Colonic mucosa (tissue), 4 donors: ENCODE measurements around the gene NT5C2. TPM values are rescaled to one million over a fixed set of nuclear protein-coding genes. Genes with fewer than 3 reads are reported as not detected.

Experiments used
- DNase-seq: peaks from one replicate; pipeline ENCODE4 v3.0.0-alpha.2; 2020
- H3K27ac ChIP-seq: fragments of 200-600 bp; one replicate; pipeline ENCODE4 v1.8.0; 2021
- H3K27me3 ChIP-seq: fragments of 200-600 bp; one replicate; pipeline ENCODE4 v1.8.0; 2021
- H3K36me3 ChIP-seq: fragments of 200-600 bp; one replicate; pipeline ENCODE4 v1.8.0; 2021
- H3K4me1 ChIP-seq: fragments of 200-600 bp; one replicate; pipeline ENCODE4 v1.8.0; 2021; ENCODE audit warnings: mild to moderate bottlenecking
- H3K4me3 ChIP-seq: fragments of 200-600 bp; one replicate; pipeline ENCODE4 v1.8.0; 2021
- H3K9ac ChIP-seq, 2 donors: one replicate each; pipeline ENCODE4 v1.7.0; 2013; ENCODE audit warnings: control low read depth in 2 of 2, low read depth in 2 of 2, low read length in 2 of 2
- H3K9me3 ChIP-seq: fragments of 200-600 bp; one replicate; pipeline ENCODE4 v1.8.0; 2021
- CTCF ChIP-seq: fragments of 200-600 bp; IDR thresholded peaks from one replicate; pipeline ENCODE4 v1.8.0; 2022; ENCODE audit warnings: antibody characterized with exemption, mild to moderate bottlenecking
- intact Hi-C: fragments of 100-400 bp; cut with DNase I; formaldehyde crosslinking; loops from one replicate; pipeline ENCODE4 v1.14.1; 2022
- total RNA-seq, 2 donors: library from RNA; stranded (reverse); fragmentation: NEBNext Ultra II Directional in 1 of 2; extraction: Animal tissue kit (Norgen Biotek cat#: 25700) in 1 of 2; gene quantifications; one replicate each; pipeline ENCODE4 v1.2.1, GENCODE V29; 2021
- donor health status: healthy.
- donor health status: DM: no; HTN: no; CAD: no.
- donor health status: DM: no; HTN: no; CAD: no.

The NT5C2 gene
- total RNA-seq, 2 donors from 2014 or later: 59.6 to 89.5 TPM

- H3K36me3 ChIP-seq: peaks cover 19% of the 10 kb centered on the region
- TF ChIP-seq CTCF: no peak
- intact Hi-C loops: no loop called here
- no peaks in the 10 kb centered on the region for H3K4me1 ChIP-seq
- H3K9ac ChIP-seq: no peak overlapping the region
- no peaks in the 10 kb centered on the region for H3K27me3 ChIP-seq
- H3K27ac ChIP-seq: no peak overlapping the region
- no peak for DNase-seq
- H3K9me3 ChIP-seq: no peaks in the 10 kb centered on the region
- no peak overlapping the region for H3K4me3 ChIP-seq
Observed at GRCh38 chr10:103089493-103089892, 103.6 kb downstream of the NT5C2 start.

DNA sequence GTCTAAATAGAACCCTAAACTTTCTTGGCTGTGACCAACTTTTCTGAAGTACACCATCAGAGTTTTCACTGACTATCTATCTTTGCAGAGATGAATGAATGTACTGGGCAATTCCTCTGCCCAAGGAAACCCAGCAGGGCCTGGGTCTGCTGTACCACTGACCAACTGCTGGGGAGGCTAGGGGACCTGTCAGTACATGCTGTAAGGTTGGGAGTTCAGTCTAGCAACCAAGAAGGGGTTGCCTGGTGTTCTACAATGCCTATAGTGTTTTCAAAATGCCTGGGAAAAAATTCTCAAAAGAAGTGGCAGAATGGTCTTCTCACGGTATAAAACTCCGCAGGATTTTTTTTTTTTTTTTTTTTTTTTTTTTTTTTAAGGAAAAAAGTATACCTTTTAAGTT, 106.3 kb downstream of the NT5C2 start:
- intact Hi-C loops: no loop called here
- H3K4me3 ChIP-seq: no peak overlapping the region
- H3K4me1 ChIP-seq: no peaks in the 10 kb centered on the region
- H3K27me3 ChIP-seq: no peaks in the 10 kb centered on the region
- DNase-seq: no peak
- peaks cover 19% of the 10 kb centered on the region for H3K36me3 ChIP-seq
- no peaks in the 10 kb centered on the region for H3K9me3 ChIP-seq
- TF ChIP-seq CTCF: no peak
- no peak overlapping the region for H3K27ac ChIP-seq
- no peak overlapping the region for H3K9ac ChIP-seq

DNA sequence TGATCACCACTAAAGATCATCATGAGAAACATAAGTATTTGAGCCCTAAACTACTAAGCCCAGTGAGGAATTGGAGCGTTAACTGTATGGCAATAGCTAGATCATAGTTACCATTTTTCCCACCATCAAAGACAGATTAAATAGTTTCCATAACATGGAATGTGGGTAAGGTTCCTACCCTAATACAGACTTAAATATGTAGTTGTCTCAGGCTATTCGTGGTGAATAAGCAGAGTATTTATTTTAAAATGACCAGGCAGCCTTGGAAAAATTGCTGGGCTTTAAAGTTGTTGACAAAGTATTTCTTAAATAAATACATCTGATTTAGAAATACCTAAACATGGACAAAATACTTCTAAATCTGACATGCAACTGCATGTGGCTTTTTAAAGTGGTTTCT, 106.8 kb downstream of the NT5C2 start:
- Histone ChIP-seq H3K9ac (no peak overlapping the region), H3K36me3 (peaks cover 17% of the 10 kb centered on the region), H3K4me3 (no peak overlapping the region), H3K9me3 (no peaks in the 10 kb centered on the region), H3K4me1 (no peaks in the 10 kb centered on the region), H3K27ac (no peak overlapping the region), H3K27me3 (no peaks in the 10 kb centered on the region)
- DNase-seq: no peak
- no peak for TF ChIP-seq CTCF
- intact Hi-C loops: no loop called here

DNA sequence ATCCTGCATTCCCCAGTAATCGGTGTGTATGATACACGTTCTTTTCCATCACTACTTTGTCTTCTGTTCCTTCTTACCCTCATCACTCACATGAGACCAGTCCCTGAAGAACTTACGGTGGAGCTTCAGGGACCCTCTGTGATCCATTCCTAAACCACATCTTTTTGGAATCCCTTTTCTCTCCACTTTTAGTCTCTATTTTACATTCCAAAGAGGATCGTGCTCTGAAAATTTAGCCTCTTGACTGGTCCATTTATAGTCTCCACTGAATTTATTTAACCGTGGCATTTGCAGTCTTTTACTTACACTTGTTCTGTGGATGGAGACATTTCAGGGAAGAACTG, 109.1 kb downstream of the NT5C2 start:
- Histone ChIP-seq H3K27me3 (no peaks in the 10 kb centered on the region), H3K36me3 (peaks cover 5% of the 10 kb centered on the region), H3K4me1 (no peaks in the 10 kb centered on the region), H3K9ac (no peak overlapping the region), H3K27ac (no peak overlapping the region), H3K4me3 (no peak overlapping the region), H3K9me3 (no peaks in the 10 kb centered on the region)
- no peak for DNase-seq
- no peak for TF ChIP-seq CTCF
- intact Hi-C loops: no loop called here

DNA sequence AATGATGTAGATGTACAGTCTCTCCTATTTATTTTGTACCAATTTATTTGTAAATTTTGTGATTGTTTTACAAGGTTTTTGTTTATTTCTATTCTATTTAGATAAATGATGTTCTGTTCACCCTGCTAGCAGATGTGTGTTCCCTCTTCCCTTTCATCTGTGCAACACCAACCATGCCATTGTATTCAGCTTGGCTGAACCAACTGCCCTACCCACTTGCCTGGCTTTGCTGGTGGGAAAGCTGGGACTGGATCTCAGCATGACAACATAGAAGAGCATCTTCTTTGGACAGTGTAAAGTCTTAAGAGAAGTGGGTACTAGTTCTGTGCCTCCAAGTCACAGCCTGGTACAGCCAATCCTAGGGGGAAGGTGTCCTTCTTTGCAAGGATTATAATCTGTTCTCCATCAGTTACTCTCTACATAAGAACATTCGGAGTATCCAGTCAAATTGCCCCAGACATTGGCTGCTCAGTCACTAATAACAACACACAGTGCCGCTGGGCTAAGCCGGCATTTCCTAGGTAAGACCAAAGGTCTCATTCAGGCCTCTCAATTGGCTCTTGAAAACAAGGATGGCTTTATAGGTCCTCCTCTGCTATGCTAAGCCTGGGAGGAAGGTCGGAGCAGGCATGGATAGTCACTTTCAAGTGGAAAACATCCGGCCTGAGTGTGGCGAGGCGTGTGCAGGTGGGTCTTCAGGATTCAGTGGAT, 109.7 kb downstream of the NT5C2 start:
- no peaks in the 10 kb centered on the region for H3K36me3 ChIP-seq
- no peaks in the 10 kb centered on the region for H3K4me1 ChIP-seq
- intact Hi-C loops: no loop called here
- TF ChIP-seq CTCF: no peak
- H3K27me3 ChIP-seq: no peaks in the 10 kb centered on the region
- H3K27ac ChIP-seq: no peak overlapping the region
- no peaks in the 10 kb centered on the region for H3K9me3 ChIP-seq
- no peak for DNase-seq
- H3K4me3 ChIP-seq: no peak overlapping the region
- no peak overlapping the region for H3K9ac ChIP-seq
